Stimulated activated naive CD4-positive, alpha-beta T cell treated with Interleukin-2 at 50 U/mL for 16 hours (primary cell): Measurements from ENCODE around the gene CRLF1.

ENCODE experiments used
- DNase-seq: peaks from one replicate; lab custom pipeline; 2025; lab: John Stamatoyannopoulos, UW

The CRLF1 gene

GRCh38 chr19:18636183-18636968 is 29.8 kb upstream of the CRLF1 start:
- peak; percentile 96 for DNase-seq

- DNase-seq = no peak
Measured at GRCh38 chr19:18635831-18636182, 29.2 kb upstream of the CRLF1 start.

- no peak for DNase-seq
Measured at GRCh38 chr19:18634612-18635297, 28.2 kb upstream of the CRLF1 start.

- no peak for DNase-seq
Measured at GRCh38 chr19:18633321-18633720, 26.7 kb upstream of the CRLF1 start.

- DNase-seq = no peak
Measured at GRCh38 chr19:18629166-18630088, 22.8 kb upstream of the CRLF1 start.

GRCh38 chr19:18626906-18627305 is 20.3 kb upstream of the CRLF1 start:
- DNase-seq = no peak

GRCh38 chr19:18620902-18621301 is 14.3 kb upstream of the CRLF1 start:
- DNase-seq = no peak

- no peak for DNase-seq
Measured at GRCh38 chr19:18620311-18620710, 13.7 kb upstream of the CRLF1 start.

GRCh38 chr19:18618236-18618635 is 11.6 kb upstream of the CRLF1 start:
- DNase-seq = no peak

- no peak for DNase-seq
Measured at GRCh38 chr19:18617562-18617961, 11.0 kb upstream of the CRLF1 start.

- no peak for DNase-seq
Measured at GRCh38 chr19:18616023-18616422, 9.4 kb upstream of the CRLF1 start.

GRCh38 chr19:18613589-18614234 is 7.1 kb upstream of the CRLF1 start:
- DNase-seq = no peak

- peak; percentile 24 for DNase-seq
Measured at GRCh38 chr19:18612772-18613588, 6.4 kb upstream of the CRLF1 start, which contains the start of gene TMEM59L. Gene TMEM59L, plus strand, starts transcription at chr19:18612870. Its CDS starts 89 bp downstream, at chr19:18612959.

GRCh38 chr19:18612051-18612771 is 5.6 kb upstream of the CRLF1 start:
- DNase-seq = no peak

- DNase-seq = no peak
Measured at GRCh38 chr19:18611327-18612050, 4.9 kb upstream of the CRLF1 start.

- no peak for DNase-seq
Measured at GRCh38 chr19:18610556-18611326, 4.1 kb upstream of the CRLF1 start.

GRCh38 chr19:18610245-18610555 is 3.6 kb upstream of the CRLF1 start:
- DNase-seq = no peak

- DNase-seq = no peak
Measured at GRCh38 chr19:18609717-18610051, 3.1 kb upstream of the CRLF1 start.
